HL-60/S4 (cell line): ENCODE results near the gene PLXNA4.

Source experiments
- in situ Hi-C: fragments of 300-500 bp; cut with MboI; formaldehyde crosslinking; loops from 2 replicates; pipeline ENCODE4 v1.14.3; 2022; ENCODE audit warnings: low sequenced_read_pairs

The PLXNA4 gene

DNA sequence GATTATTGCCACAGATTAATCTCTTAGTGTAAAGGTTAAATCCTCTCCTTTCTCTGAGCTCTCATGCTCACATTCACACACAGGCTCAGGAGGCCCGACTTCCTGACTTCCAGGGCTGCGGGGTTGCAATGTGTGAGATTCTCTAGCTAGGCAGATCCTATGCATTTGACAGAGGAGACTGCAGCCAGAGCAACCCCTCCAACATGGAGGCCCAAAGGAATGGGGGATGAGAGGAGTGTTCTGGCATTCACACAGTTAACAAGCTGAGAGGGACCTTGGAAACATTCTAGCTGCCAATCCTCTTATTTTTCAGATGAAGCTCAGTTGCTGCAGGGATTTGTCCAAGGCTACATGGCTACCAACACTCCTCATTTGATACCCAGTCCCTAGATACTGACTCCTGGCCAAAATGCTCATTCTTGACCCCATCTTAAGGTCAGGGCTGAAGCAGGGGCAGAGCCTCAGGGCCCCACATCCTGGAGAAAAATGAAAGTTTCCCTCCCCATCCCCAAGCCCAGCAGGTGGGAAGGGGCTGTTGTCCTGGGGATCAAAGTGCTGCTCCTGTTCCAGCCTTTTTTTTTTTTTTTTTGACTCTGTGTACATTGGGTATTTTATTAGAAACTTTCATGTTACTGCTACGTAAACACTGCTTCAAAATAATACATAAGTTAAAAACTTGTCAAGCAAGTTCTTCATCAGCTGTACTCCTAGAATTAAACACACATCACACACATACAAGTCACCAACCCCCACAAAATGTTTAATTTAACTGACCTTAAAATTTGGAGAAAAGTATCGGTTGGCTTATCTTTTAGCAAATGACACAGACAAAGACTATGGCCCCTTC is 325.6 kb downstream of the PLXNA4 start:
- in situ Hi-C loops: no loop called here

DNA sequence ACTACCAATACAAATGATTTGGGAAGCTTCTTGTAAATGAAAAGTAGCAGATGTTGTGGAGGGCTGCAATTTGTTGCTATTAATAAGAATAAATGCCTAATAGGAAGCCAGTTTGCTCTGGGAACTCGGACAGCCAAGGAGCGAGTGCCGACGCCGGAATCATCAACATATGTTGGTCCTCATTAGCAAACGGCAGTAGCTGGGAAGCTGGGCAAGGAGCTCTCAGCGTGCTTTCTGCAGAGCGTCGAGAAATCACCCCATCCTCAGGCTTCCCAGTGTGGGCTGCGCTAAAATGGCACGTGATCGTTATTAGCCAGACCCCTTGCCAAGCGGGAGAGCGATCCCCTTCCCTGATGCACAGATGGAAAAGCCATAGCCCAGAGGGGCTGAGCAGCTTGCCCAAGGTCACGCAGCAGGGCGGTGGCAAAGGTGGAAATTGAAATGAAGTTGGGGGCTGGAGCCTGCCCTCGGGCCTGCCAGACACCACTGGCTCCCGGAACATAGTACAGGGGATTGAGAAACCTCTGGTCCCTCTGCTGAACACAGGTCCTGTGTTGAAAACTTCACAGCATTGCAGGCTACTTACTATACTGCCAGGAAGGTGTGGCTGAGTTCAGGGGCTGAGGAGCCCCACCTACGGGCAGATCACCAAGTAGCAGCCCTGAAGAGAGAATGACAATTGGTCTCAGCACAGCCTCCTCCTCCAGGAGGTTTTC is 326.9 kb downstream of the PLXNA4 start:
- in situ Hi-C loops: no loop called here

DNA sequence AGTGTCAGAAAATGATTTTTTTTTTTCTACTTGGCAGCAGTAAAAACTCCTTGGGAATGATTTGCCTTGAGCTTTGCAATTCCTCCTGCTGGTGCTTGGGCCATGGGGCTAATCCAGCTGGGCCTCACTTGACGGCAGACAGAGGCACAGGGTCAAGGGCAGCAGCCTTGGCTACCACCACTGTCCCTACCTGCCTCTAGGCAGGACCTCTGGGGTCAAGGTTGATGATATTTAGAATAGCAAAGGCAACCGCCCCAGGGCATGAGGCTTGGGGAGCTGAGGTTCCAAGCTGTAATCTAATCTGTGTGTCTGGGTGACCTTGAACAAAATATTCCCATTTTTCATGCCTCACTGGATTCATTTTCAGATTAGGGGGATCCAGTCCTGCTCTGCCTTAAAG is 327.4 kb downstream of the PLXNA4 start:
- in situ Hi-C loops: no loop called here

DNA sequence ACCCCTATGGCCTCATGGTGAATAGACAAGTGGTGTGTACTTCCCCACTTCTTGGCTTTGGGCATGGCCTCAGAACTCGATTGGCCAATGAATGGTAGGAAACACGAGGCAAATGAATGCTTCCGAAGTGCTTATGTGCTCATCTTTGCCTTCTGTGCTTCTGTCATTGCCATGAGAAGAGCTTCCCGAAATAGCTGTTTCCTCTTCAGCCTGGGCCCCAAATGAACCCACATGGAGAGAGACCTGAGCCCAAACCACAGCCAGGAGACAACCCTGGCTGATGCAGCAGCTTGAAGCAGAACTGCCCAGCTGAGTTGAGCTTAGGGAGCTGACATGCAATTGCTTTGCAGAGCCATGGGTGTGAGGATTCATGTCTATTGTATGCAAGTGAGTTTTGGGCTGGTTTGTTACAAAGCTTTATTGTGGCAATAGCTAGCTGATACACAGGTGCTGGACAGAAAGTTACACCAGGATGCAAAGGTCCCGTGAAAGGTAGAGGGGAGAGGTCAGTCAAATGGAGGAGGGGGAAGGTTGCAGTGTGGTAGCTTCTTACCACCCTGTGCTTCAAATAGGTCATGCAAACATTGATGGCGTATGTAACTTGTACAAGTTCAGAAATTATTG is 328.2 kb downstream of the PLXNA4 start:
- in situ Hi-C loops: no loop called here

DNA sequence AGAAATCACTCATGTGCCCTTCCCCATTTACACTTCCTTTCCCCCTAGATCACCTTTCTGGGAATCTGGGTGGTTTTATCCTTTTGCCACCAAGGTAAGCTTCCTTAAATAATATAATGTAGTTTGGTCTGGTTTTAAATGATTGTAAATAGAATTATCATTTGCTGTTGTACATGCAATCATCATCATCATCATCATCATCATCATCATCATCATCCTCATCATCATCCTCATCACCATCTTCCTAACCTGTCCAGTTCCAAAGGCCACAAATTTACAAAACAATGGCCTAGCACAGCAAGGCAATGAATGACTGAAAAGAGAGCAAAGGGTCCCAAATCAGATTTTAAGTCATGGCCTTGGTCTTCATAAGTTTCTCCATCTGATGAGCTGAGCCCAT is 329.7 kb downstream of the PLXNA4 start:
- in situ Hi-C loops: no loop called here

DNA sequence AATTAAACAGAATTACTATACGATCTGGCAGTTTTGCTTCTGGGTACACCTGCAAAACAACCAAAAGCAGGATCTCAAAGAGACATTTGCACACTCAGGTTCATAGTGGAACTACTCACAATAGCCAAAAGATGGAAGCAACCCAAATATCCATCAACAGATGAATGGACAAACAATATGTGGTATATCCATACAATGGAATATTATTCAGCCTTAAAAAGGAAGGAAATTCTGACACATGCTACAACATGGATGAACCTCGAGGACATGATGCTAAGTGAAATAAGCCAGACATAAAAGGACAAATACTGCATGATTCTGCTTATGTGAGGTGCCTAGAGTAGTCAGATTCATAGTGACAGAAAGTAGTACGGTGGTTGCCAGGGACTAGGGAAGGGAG is 330.7 kb downstream of the PLXNA4 start:
- in situ Hi-C loops: no loop called here

DNA sequence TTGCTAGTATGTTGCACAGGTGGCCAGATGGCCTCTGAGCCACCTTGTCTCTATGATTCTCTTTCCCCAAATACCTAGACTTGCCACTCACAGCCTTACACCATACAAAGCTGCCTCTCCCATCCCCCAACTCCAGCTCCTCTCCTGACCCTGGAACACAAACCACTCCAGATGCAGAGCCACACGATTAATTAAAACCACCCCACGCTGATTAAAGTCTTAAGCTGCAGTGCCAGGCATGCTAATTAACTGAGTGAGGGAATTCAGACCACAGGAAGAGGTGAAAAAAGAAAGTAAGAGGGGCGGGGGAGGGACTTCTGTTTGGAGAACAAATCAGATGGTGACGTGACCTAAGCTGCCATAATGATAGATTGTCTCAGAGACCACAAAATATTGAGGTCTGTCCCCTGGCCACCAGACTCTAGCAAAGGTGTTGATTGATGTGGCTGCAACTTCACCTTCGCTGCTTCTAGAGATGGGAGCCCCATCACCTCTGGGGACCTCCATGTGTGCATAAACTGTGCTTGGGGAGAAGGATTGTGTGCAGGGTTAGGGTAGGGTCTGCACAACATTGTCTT is 331.3 kb downstream of the PLXNA4 start:
- in situ Hi-C loops: no loop called here

DNA sequence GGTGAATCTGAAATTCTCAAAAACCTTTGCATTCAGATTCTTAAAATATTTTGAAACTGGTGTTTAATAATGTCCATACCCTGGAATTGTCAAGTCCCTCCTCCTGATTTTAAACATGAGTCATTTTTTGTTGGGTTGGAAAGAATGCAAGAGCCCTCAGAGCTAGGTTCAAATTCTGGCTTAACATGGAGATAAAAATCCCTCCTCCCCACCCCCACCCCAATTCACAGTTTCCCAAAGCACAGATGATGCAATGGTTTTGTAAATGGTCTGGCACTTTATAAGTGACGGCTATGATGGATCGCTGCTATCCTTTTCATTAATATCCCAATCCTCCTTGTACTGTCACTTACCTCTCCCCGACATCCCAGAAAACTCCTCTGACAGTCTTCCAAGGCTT is 332.8 kb downstream of the PLXNA4 start:
- in situ Hi-C loops: no loop called here

DNA sequence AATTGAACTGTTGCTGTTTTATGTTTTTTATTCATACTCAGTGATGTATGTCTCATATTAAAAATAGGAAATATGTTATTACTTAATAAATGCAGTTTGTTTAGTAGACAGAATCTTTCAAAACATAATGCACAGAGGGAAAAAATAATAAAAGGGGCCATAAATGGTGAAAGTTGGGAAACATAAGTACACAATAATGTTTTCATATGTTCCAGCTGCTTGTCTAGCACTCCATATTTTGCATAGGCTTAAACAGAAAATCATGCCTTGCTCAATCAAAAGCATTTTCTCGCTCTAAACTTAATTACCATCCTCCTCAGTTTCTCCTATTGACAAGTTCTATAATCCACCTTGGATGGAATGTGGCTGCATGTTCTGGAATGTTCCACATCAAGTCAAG is 333.2 kb downstream of the PLXNA4 start:
- in situ Hi-C loops: no loop called here

DNA sequence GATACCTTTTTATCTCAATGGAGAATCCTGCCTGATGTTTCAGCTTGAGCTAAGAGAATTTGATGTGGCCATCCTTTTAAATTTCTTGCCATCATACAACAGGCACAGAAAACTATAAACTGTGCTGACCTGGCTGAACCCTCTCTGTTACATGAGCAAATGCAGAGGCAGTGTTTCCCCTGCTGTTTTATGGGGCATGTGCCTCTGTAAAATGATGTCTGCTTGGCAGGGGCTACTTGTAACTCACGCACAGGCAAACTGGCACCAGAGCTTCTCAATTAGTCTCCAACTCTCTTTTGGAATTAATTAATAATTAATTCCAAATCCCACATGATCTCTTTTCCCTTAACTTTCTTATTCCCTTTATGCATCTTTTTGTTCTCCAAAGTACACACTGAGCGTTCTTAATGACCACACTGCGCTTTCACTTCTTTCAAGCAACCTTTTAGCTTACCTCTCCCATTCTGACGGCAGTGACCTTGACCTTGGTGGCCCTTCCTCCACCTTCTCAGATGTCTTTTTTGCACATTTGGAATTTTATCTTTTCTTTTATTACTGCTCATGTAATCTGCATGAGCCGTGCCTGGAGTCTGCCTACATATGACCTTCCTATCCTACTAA is 334.0 kb downstream of the PLXNA4 start:
- in situ Hi-C loops: no loop called here

DNA sequence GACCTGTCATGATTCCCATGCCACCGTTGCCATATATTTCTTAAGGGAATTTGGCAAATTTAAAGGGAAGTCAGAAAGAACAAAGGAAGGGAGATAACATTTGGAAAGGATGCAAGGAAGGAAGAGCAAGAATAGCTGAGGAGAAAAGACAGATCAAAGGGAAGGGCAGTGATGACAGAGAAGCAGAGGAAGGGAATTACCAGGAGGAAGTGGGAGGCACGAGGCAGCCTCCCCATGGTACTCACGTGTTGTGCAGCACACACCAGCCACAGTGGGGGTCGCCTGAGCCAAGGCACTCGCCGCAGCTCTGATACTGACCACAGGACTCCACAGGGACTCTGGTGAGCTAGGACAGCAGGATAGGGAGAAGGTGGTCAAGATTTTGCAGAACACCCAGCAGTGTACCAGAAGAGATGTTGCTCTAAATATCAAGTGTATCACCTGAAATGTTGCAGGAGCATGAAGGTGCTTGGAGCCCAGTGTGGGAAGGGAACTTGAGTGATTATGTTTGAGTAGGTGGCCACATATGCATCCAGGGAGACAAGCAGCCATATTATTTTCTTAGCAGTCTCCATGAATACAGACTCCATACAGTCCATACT is 335.3 kb downstream of the PLXNA4 start:
- in situ Hi-C loops: no loop called here

DNA sequence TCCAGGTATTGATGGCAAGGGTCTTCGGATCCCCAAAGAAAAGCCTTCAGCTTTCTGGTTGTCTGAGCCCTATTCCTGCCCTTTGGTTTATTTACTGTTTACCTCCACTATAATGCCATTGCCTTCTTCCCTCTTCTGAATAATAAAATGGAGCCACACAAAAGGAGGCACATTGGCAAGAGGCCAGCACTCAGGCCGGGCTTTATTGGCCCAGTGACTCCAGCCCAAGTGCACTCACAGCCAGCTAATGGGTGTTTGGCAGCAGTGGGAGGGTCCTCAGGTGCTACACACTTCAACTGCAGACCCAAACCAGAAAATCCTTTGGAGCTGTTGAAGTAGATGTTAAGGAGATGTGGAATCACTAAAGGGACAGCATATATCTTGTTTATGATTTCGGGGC is 336.0 kb downstream of the PLXNA4 start:
- in situ Hi-C loops: no loop called here

DNA sequence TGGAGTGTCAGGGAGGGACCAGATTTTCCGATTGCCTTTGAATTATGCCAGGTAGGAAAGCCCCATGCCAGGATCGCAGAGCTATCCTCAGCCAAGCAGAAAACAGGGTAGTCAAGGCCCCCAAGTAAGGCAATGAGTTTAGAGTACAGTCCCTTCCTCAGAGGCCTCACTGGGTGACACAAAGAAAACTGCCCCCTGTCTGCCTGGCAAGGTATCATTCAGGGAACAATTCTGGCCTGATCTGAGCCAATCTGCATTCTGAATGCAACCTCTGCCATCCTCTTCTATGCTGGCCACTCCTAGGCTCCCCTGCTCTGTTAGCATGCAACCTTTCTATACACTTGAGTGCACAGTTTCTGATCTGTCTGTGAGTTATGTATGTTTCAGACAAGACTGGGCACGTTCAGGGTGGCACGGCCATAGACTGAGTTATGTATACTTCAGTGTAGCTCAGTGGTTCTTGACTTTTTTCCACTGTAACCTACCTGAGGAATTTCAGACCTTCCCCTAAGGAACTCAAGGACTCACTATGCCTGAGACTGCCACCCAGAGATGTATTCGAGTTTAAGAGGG is 336.8 kb downstream of the PLXNA4 start:
- in situ Hi-C loops: no loop called here

DNA sequence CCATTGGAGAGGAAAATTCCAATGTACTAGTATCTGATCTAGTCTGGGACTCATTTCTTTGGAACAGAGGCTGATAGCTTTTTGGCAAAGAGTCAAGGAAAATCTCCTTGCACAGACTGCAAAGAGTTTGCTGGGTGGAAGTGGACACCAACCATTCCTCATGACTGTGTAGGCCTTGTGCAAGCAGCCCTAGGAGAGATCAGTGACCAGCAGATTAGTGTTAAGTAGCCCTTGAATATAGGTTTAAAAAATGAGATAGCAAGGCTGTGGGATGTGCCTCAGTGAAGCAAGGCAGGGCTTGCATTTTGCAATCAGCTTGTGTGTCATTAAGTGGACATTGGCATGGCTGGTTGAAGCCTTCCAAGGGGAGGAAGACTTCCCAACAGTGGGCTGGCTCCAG is 341.6 kb downstream of the PLXNA4 start:
- in situ Hi-C loops: no loop called here

DNA sequence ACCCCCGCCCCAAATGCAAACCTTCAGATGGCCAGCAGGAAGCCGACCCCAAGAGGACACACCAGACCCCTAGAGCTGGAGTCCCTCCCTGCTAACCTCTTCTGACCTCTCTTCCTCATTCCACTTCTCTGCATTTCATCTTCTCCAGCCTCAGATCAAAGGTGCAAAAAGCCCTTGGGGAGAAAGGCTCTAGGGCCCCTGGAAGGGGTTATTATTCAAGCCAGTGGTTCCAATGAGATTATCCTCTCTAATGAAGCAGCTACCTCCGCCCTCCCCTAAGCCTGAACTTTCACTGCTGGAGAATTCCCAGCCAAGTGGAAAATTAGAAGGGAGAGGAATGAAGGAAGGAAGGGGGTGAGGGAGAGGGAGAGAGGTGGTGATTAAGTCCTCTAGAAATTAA is 343.9 kb downstream of the PLXNA4 start:
- in situ Hi-C loops: no loop called here

DNA sequence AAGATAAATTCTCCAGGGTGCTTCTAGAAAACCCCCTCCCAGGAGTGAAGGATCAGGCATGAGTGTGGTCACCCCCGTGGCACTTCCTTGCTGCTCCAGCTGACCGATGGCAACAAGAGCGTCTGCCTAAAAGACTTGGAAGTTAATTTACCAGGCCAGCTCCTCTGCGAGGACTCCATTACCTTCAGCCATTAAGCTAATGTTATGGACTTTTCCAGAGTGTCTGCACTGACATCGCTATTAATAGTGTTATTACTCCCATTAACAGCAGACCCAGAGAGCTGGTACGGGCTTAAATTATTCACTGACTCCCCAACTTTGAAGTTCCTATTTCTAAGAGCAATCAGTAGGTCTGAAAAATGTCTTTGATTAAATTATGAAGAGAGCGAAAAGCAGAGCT is 345.8 kb downstream of the PLXNA4 start:
- in situ Hi-C loops: no loop called here

DNA sequence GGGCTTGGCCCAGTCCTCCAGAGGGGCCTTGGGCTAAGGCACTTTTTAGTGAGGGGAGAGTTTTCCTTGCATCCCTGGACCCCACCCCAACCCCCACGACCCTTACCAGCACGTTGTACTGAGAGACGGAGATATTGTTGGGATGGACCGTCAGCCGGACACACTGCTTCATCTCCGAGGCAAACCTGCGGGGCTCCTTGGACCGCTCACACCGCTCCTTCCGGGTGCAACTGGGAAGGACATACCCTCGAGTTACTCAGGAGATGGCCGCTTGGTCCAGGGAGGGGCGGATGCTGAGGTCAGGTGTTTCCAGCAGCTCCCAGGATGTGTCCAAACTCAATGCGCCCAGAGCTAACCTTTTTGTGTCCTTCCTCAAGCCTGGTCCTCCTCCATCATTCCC is 348.0 kb downstream of the PLXNA4 start:
- in situ Hi-C loops: no loop called here

DNA sequence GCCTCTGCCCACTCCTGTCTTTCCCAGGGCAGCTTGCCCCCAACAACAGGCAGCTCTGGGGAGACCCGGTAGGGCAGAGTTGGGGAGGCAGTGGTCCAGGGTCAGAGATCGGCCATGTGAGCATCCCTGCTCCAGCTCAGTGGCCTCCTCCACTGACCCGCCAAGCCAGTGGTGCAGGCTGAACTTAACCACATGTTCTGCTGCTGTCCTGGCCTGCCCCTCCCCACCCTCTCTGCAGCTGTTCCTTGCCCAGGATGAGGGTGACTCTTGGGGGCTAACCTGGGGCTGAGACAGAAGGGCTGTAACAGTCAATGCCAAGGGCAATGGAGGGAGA is 349.3 kb downstream of the PLXNA4 start:
- in situ Hi-C loops: no loop called here

DNA sequence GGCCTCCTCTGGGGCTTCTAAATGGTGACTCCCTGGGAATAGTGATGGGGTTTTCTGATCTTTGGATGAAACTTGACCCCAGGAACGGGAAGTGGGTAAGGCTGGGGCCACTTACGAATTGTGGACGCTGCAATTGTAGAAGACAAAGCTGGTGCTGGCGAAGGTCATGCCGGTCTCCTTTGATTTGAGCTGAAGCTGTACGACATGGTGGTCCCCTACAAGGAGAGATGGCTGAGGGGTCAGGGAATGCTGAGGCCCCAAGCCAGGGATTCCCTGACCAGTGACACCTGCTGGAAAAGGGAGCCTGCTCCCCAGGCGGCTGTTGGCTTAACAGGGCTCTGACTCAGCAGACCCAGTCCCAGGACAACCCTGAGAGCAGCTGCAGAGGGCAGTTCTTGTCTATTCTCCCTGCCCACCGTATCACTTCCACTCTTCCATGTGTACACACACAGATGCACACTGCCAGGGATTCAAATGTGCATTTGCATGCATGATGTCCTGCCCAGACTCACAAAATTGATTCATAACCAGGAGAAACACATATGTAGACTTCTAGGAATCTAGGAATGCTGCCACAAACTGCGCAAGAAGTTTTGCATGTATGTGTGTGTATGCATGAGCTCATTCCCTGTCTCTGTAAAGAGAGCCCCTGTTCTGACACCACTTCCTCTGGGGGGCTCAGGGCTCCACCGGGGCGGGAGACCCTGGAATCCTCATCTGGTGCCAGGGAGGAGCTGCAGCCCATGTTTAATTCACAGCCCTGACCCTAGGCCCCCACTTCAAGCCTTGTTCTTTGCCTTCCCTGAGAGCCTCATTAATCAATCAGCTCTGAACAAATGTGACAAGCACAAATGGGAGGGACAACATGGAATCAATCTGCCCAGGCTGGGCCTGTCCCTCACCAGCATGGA is 350.0 kb downstream of the PLXNA4 start:
- in situ Hi-C loops: no loop called here
